Right lung (tissue), 5 donors: Measurements from ENCODE around the gene PRRG1. TPM values are rescaled to one million over a fixed set of nuclear protein-coding genes. Genes with fewer than 3 reads are reported as not detected.
"Not testable (repeated sequence)": the region's sequence is repeated elsewhere in the genome, so short reads cannot be mapped to it uniquely, and the experiment has no call there.

ENCODE experiments used
- DNase-seq, 2 donors: peaks; one replicate each; pipeline ENCODE4 v3.0.0-alpha.2; 2013
- polyA plus RNA-seq, 5 donors: library from polyadenylated mRNA; unstranded; fragments of 120-200 nt; gene quantifications; one replicate each; pipeline versions ENCODE4 v1.2.1 to v1.2.3, GENCODE V29; 2013; ENCODE audit warnings: inconsistent platforms in 1 of 5, low replicate concordance in 1 of 5; ENCODE audit not compliant: insufficient read length in 5 of 5, insufficient read depth in 1 of 5

PRRG1 gene
- polyA plus RNA-seq, 5 donors: 10.7 to 14.9 (median 13.5) TPM

GRCh38 chrX:37370499-37371141, 21.5 kb downstream of the PRRG1 start:
- no peak for DNase-seq

DNA sequence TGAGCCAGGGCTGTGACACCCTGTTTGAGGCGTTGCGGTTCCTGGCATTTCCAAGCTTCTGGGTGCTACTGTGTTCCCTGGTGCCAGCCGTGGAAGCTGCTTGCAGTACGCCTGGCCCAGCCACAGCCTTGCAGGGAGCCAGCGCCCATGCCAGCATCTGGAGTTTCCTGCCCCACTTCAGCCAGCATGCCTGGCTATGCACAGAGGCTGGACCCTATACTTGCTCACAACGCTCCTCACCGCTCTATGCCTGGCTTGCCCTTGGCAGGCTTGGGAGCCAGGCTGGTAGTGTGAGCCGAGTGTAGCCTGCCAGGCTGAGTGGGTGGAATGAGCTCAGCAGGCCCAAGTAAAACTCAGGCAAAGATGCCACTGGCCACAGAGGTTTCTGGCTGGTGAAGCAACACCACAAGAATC, 22.4 kb downstream of the PRRG1 start:
- no peak for DNase-seq

DNA sequence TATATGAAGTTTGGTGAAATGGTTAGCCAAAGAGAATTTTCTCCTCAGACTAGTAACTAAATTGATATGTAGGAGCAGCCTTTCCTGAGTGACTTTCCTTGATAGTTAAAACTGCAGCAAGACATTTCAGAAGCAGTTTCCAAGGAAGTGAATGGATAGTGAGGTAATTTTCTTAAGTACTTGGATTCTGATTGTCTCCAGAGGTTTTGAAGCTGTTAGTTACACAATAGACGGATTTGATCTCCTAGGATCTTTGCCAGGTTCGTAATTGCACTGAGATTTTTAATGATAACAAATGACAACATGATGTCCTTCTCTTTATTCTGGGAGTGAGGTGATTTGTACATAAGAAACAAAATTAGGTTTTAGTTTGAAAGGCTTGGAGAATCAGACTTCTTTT, 29.2 kb downstream of the PRRG1 start:
- peak in 1 of 2 donors; percentile 5 for DNase-seq

GRCh38 chrX:37378830-37379229, 29.7 kb downstream of the PRRG1 start:
- no peak for DNase-seq

DNA sequence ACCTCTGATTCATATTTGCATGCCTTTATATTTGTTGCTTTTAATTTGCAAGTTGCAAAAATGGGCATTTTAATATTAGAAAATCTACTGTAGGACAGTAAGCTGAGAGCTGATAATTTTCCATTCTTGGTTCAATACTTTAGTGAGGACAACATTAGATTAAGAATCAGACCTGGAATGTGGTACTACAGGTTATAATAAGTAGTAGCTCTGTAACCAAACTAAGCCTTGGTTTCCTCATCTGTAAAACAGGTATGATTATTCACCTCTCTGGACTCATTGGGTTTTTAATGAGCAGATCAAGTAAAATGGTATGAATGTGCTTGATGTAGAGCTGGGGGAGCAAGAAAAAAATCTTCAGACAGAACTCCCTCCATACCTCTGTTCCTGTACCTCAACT, 31.1 kb downstream of the PRRG1 start:
- no peak for DNase-seq

GRCh38 chrX:37380924-37381323, 31.8 kb downstream of the PRRG1 start:
- no peak for DNase-seq

DNA sequence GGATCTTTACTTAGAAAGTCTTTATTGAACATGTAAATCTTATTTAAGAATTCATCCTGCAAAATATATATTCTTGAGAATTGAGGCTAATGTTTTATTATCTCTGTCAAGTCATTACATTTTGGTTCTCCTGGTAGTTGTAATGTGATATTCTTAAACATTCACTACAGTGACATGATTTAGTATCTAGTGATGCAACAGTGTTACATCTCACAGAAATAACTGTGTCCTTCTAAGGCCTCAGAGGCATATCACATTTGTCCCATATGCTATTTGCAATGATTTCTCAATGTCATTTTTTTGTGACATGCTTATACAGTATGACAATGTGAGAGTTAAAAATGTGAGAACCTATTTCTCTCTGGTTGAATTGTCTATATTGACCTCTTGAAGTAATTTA, 34.1 kb downstream of the PRRG1 start:
- no peak for DNase-seq

- DNase-seq: no peak
These were observed 39.2 kb downstream of the PRRG1 start for GRCh38 chrX:37388413-37388812.

GRCh38 chrX:37405956-37406355, 56.8 kb downstream of the PRRG1 start:
- no peak for DNase-seq

DNA sequence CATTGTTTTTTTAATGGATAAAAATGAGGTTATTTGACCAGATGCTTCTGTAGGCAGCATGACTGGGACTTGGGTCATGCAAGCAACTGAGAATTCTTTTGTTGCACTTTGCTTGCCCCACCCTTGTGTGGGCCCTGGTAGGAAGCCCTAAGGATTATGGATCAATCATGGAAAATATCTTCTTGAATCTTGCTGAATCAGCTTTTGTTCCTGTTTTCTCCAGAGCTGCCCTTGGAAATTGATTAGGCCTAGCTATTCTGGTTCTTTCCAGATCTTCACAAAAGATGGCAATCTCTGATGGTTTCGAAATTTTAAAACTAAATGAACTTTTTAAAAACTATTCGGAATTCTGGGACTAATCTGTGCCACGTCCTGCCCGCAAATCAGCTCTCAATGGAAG, 58.6 kb downstream of the PRRG1 start:
- no peak for DNase-seq

- DNase-seq: no peak
These were observed 60.1 kb downstream of the PRRG1 start for GRCh38 chrX:37409278-37409677.

GRCh38 chrX:37420185-37420584, 71.0 kb downstream of the PRRG1 start:
- DNase-seq: no peak

DNA sequence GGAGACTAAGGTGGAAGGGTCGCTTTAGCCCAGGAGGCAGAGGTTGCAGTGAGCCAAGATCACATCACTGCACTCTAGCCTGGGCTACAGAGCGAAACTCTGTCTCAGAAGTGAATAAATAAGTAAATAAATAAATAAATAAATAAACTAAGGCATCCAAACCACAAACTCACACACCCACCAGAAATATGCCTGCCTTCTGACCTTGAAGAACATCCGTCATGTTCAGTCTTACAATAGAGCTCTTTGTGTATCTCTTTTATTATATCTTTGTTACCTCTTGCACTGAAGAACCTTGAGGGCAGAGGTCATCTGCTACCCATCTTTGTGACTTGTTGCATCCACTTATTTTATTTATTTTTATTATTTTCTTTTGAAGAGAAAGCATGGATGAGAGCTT, 71.6 kb downstream of the PRRG1 start:
- DNase-seq: no peak

GRCh38 chrX:37424000-37424429, 74.9 kb downstream of the PRRG1 start:
- DNase-seq: no peak

GRCh38 chrX:37425370-37425769, 76.2 kb downstream of the PRRG1 start:
- no peak for DNase-seq

- not testable (repeated sequence) for DNase-seq
These were observed 79.8 kb downstream of the PRRG1 start for GRCh38 chrX:37428962-37429361.

DNA sequence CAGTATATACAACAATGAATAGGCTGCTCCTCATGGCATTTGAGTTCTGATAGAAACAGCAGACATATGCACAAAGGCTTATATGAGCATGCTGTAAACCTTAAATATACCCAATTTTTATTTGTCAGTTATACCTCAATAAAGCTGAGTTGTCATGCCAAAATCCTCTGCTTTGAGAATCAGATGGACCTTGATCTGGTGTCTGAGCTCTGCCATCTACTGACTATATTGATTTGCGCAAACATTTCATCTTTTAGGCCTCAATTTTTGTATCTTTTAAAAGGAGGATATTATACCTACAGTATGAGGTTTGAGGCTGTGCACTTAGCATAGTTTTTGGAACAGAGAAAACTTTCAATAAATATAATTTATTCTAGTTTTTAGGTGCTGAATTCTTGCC, 85.2 kb downstream of the PRRG1 start:
- no peak for DNase-seq

DNA sequence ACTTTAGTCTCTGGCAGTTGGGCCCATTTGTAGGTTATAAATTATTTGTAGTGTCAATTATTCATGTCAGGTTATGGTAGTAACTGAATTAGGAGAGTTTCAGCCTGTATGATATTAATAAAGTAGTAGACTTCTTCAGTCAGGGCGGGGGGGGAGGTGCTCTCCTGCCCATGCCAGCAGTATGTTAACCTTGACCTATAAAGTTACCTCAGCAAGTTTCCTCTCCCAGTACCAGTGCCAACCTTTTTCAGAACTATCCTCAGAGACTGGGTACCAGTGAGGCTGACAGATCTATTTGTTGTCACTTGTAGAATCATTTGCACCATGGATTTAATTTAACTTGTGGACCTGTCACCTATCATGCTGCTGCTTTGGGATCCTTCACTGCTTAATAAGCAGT, 88.0 kb downstream of the PRRG1 start:
- no peak for DNase-seq

DNA sequence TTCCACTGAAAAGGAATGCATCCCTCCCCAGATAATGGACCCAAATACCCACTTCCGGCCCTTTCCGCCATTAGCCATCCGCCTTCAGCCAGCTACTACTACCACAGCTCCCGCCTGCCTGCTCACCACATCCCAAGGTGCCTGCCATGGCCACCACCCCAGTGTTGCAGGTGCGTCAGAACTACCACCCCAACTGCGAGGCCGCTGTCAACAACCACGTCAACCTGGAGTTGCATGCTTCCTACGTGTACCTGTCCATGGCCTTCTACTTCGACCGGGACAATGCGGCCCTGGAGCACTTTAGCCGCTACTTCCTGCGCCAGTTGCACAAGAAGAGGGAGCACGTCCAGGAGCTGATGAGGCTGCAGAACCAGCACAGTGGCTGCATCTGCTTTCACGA, 92.2 kb downstream of the PRRG1 start:
- no peak for DNase-seq

DNA sequence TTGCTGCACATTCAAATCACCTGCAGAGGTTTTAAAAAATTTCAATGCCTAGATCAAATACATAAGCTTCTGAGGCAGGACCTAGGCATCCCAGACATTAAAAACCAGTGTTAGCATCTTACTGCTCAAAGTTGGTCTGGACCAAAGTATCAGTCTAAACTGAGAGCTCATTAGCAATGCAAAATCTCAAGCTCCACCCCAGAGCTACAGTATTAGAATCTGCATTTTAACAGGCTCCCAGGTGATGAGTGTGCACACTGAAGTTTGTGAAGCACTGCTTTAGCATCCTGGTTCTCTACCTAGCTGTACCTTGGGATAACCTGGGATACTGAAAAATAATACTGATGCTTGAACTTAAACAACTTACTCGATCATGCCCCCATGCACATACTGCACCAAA, 96.0 kb downstream of the PRRG1 start:
- DNase-seq: no peak

DNA sequence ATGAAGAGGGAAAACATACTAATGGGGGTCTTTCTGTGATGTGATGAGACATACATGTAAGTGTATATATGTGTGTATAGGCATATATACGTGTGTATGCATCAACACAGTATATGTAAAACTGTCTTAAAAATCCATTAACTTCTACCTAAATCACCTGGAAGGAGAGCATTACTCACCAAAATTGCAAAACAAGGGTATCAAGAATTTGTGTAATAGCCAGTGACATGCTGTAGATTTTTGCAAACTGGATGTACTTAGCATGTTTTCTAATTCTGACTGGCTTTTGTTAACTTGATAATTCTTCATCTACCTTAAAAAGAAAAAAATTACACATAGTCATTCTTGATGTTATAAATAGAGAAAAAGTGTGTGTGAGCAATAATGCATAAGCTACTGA, 104.7 kb downstream of the PRRG1 start:
- DNase-seq: no peak

DNA sequence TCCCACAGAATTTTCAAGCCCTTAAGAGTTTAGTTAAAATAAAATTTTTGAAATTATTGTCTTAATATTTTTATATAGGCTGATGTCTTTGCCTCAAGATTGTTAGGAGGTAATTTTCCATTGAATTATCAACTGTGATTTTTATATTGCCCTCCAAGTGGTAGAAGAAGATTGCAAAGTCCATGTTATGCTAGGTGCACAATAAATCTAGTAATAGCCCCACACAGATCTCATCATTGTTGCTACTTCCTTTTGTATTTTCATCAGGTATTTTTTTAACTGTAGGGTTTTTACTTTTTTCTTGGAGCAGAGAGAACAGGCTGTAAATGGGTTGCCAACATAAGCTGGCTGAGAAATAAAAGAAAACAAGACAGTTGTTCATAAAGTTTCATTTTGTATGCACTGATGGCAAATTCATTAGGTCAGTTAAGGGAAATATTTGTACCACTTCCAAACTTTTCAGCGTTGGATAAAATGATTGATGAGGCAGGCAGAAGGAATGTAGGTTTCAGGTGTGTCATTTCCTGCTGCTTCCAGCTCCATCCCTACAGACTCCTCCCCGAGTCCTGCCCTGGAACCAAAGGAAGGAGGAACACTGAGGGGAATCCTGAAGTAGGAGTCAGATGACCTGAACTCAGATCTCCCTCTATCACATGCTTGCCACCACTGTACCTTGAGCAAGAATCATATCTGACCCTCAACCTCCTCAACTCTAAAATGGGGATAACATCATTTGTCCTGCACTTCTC, 105.5 kb downstream of the PRRG1 start:
- DNase-seq: no peak

- DNase-seq: no peak
These were observed 106.2 kb downstream of the PRRG1 start for GRCh38 chrX:37455381-37455780.

DNA sequence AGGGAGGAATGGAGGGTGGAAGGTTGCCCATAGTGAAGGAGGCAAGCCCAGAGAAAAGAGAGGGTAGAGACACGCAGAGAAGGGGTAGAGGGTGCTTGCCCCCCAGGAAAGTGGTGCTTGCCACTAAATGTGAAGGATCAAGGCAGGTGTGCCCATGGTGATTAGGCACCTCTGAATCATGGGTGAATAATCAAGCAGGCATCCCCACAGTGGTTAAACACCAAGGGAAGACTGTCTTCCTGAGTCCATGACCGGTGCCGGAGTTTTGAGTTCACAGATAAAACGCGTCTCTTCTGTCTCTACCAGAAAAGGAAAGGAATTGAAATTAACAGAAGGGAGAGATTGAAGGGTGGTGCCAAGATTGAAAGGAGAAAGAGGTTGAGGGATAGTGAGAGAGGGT, 111.1 kb downstream of the PRRG1 start:
- DNase-seq: not testable (repeated sequence)
